Nephron (organoid): Measurements from ENCODE around the gene ALDH1L2.

Source experiments
- H3K27ac Mint-ChIP-seq, 3 experiments: 2 replicates each; pipeline ENCODE4 v1.8.0; 2020; ENCODE audit warnings: mixed read lengths in 3 of 3, mild to moderate bottlenecking in 2 of 3, moderate library complexity in 1 of 3
- H3K27me3 Mint-ChIP-seq: 2 replicates; pipeline ENCODE4 v1.8.0; 2021; ENCODE audit warnings: low read depth, mild to moderate bottlenecking, moderate library complexity, mixed read lengths
- H3K36me3 Mint-ChIP-seq: 2 replicates; pipeline ENCODE4 v1.8.0; 2020; ENCODE audit warnings: low read depth, mixed read lengths
- H3K4me1 Mint-ChIP-seq: 2 replicates; pipeline ENCODE4 v1.8.0; 2020; ENCODE audit warnings: mixed read lengths
- H3K4me3 Mint-ChIP-seq, 3 experiments: 2 replicates each; pipeline ENCODE4 v1.8.0; 2020; ENCODE audit warnings: mild to moderate bottlenecking in 3 of 3, mixed read lengths in 3 of 3, moderate library complexity in 2 of 3
- H3K9me3 Mint-ChIP-seq: 2 replicates; pipeline ENCODE4 v1.8.0; 2020; ENCODE audit warnings: mixed read lengths
- TF ChIP-seq, protein P1 (sequence below), 3 experiments: fragments of 200-600 bp; sonication (generic); IDR thresholded peaks; one replicate each; pipeline ENCODE4 v1.5.0; 2021; ENCODE audit warnings: antibody characterized with exemption in 3 of 3; ENCODE audit not compliant: unreplicated experiment in 3 of 3

The ALDH1L2 gene

DNA sequence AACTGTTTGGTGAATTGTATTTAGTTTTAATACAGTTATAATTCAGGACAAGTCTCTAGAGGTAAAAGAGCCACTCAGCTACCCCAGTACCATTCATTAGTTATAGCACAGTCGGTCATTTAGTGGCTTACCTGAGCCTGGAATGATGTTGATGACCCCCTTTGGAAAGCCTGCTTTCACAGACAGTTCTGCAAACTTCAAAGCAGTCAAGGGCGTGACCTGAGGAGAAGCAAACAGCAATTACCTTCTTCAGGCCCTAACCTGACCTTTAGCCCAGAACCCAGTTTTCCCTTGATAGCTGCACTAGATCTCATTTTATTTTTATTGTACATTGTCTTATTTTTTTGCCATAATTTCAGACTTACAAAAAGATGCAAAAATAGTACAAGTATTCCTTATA, 43.8 kb downstream of the ALDH1L2 start:
- Mint-ChIP-seq H3K4me3 (no peak overlapping the region), H3K36me3 (no peaks in the 10 kb centered on the region), H3K27me3 (no peaks in the 10 kb centered on the region), H3K27ac (peak overlapping the region in 2 of 3 experiments; percentile 43 to 67), H3K4me1 (peaks cover 11% of the 10 kb centered on the region), H3K9me3 (no peaks in the 10 kb centered on the region)
- TF ChIP-seq, protein P1, sequence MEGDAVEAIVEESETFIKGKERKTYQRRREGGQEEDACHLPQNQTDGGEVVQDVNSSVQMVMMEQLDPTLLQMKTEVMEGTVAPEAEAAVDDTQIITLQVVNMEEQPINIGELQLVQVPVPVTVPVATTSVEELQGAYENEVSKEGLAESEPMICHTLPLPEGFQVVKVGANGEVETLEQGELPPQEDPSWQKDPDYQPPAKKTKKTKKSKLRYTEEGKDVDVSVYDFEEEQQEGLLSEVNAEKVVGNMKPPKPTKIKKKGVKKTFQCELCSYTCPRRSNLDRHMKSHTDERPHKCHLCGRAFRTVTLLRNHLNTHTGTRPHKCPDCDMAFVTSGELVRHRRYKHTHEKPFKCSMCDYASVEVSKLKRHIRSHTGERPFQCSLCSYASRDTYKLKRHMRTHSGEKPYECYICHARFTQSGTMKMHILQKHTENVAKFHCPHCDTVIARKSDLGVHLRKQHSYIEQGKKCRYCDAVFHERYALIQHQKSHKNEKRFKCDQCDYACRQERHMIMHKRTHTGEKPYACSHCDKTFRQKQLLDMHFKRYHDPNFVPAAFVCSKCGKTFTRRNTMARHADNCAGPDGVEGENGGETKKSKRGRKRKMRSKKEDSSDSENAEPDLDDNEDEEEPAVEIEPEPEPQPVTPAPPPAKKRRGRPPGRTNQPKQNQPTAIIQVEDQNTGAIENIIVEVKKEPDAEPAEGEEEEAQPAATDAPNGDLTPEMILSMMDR (IDR thresholded peaks at IDR 0.05; ENCODE audit: unreplicated experiment in 3 of 3): no peak

DNA sequence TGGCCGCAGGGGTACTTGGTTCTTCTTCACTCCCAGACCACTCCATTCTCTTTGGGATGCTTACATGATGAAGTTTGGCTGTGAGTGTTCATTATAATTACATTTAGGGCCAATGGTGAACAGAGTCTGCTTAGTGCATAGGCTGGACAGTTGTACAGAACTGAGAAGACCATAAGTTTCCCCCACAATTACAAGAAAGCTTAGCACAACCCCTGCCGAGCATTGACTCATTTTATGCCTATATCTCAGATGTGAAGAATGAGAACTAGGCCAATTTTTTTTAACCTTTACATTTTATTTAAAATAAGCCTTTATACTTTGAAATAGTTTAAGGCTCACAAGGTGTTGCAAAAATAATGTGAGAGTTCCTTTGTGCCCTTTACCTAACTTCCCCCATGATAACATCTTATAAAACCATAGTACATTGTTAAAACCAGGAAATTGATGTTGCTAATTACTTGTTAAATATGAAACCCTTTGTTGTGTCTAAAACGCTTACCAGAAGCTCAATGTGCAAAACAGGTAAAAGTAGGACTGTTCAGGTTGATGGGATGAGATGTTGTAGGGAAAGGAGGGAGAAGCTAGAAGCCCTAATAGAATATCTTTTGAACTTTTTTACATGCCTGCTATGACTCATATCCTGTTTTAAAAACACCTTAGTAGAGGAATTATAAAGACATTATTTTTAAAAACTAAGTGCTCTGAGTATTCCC, 47.2 kb downstream of the ALDH1L2 start:
- TF ChIP-seq, protein P1 (IDR thresholded peaks at IDR 0.05; ENCODE audit: unreplicated experiment in 3 of 3): no peak
- peaks cover 27% of the 10 kb centered on the region for H3K4me1 Mint-ChIP-seq
- no peak overlapping the region for H3K27ac Mint-ChIP-seq
- no peaks in the 10 kb centered on the region for H3K27me3 Mint-ChIP-seq
- H3K4me3 Mint-ChIP-seq: no peak overlapping the region
- peaks cover 2% of the 10 kb centered on the region for H3K9me3 Mint-ChIP-seq
- H3K36me3 Mint-ChIP-seq: no peaks in the 10 kb centered on the region

DNA sequence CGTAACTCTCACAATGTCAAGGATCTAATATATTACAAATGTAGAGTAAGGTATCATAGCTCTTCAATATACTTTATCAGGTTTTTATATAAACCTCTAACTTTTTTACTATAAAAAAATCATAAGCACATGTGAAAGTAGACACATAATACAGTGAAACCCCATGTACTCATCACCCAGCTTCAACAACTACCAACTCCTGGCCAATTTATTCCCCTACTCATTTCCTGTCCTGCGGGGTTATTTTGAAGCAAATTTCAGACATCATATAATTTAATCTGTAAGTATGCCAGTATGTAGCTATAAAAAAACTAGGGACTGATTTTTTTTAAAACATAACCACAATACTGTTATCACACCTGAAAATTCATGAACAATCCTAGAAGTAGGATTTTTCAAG, 50.4 kb downstream of the ALDH1L2 start:
- H3K4me1 Mint-ChIP-seq: peaks cover 16% of the 10 kb centered on the region
- H3K27ac Mint-ChIP-seq: peak overlapping the region; percentile 51 to 83 (median 73)
- no peaks in the 10 kb centered on the region for H3K27me3 Mint-ChIP-seq
- no peaks in the 10 kb centered on the region for H3K36me3 Mint-ChIP-seq
- H3K9me3 Mint-ChIP-seq: peaks cover 2% of the 10 kb centered on the region
- TF ChIP-seq, protein P1 (IDR thresholded peaks at IDR 0.05; ENCODE audit: unreplicated experiment in 3 of 3): no peak
- H3K4me3 Mint-ChIP-seq: no peak overlapping the region

DNA sequence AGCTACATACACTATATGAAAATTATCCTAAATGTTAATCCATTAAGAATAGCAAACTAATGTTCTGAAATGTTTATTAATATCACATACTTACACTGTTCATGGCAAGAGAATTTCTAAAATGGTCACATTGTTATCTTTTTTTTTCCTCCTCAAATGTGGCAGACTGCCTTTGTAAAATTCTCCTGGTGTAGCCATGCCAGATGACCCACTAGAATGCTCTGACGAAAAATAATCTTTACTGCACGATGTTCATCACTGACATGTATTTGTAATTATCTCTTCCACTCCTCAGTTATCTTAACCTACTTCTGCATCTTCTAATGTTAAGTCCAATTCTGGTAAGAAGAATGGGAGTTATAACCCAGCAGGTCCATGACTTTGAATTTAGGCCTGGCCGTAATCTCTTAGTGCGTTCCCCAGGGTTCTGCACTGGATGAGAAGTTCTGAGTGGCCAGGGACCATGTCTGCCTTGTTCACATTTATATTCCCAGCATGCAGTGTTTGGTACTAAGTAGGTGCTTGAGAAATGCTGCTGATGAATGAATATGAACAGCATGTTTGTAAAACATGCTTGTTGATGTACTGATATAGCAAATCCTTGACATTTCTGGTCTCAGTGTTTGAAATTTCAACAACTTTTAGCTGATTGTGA, 51.4 kb downstream of the ALDH1L2 start:
- TF ChIP-seq, protein P1 (IDR thresholded peaks at IDR 0.05; ENCODE audit: unreplicated experiment in 3 of 3): no peak
- peaks cover 2% of the 10 kb centered on the region for H3K9me3 Mint-ChIP-seq
- no peak overlapping the region for H3K4me3 Mint-ChIP-seq
- H3K27ac Mint-ChIP-seq: peak overlapping the region; percentile 15 to 83 (median 66)
- H3K27me3 Mint-ChIP-seq: no peaks in the 10 kb centered on the region
- no peaks in the 10 kb centered on the region for H3K36me3 Mint-ChIP-seq
- H3K4me1 Mint-ChIP-seq: peaks cover 17% of the 10 kb centered on the region

DNA sequence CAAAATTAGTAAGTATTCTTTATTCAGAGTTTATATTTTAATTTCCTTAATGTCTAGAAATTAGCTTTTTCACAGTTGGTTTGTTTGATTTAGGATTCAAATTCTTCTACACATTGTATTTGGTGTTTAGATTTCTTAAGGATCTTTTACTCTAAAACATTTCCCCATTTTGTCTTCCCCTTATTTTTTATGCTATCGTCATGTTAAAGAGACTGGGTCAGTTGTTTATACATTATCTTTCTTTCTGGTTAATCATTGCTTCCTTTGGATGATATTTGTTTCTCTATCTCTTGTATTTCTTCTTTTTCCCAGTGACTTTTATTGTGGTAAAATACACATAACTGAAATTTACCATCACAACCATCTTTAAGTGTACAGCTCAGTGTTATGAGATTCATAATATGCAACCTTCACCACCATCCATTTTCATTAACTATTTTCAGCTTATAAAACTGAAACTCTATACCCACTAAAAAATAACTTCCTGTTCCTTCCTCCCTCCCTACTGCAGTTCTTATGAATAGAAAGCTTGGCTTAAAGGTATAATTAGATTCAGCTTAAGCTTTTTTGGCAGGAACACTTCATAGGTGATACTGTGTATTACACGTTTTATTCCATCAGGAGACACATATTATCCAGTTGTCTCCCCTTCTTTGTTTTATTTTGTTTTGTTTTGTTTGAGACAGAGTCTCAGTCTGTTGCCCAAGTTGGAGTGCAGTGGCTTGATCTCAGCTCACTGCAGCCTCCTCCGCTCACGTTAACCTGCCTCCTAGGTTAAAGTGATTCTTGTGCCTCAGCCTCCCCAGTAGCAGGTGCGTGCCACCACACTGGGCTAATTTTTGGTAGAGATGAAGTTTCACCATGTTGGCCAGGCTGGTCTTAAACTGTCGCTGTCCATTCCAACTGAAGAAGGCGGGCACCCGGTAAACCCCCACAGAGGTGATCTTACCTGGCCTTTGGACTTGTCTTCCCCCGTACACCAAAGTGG, 53.1 kb downstream of the ALDH1L2 start:
- no peaks in the 10 kb centered on the region for H3K36me3 Mint-ChIP-seq
- TF ChIP-seq, protein P1 (IDR thresholded peaks at IDR 0.05; ENCODE audit: unreplicated experiment in 3 of 3): no peak
- peak overlapping the region in 1 of 3 experiments; percentile 14 for H3K27ac Mint-ChIP-seq
- H3K4me3 Mint-ChIP-seq: no peak overlapping the region
- H3K9me3 Mint-ChIP-seq: peaks cover 2% of the 10 kb centered on the region
- H3K27me3 Mint-ChIP-seq: no peaks in the 10 kb centered on the region
- peaks cover 30% of the 10 kb centered on the region for H3K4me1 Mint-ChIP-seq
